ENCODE data around the gene RARA.

RARA gene

DNA sequence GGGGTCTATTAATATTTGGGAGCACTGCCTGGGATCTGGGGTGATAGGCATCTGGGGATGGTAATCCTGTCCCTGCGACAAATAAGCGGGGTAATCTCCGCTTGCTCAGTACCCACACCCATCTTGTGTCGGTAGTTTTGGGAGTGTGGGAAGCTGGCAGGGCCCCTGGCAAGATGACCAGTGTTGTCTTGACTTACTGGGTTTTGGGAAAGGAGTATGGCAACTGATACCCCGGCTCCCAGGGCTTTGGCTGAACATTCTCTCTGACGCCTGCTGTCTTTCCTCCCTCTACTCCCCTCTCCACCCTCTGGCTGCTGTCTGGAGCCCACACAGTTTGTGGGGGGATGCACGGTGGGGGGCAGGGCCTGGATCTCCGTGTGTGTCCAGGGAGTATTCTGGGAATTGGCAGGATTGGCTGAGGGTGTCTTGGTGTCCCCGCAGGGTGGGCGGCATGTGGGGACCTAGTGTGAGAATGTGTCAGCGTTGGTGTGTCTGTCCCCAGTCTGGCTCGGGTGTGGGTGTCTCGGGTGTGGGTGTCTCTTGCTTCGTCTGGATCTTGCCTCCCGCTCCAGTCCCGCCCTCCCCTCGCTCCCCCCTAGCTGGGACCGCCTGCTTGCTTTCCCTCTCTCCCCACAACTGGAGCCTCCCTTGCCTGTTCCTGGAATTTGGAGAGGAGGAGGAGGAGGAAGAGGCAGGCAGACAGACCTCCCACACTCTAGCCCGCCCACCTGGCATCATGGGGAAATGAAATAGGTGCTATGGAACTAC lies 12.0 kb downstream of the RARA start:
- Histone ChIP-seq H3K4me3 (ENCODE audit: insufficient read depth in 1 of 2, low read depth in 1 of 2, low read length in 2 of 2) (peak overlapping the region in 1 of 2 experiments; percentile 88), H3K18ac (ENCODE audit: low read depth in 1 of 2, low read length in 2 of 2) (peak overlapping the region in 1 of 2 experiments; percentile 77), H2BK5ac (ENCODE audit: low read depth, low read length, poor library complexity, severe bottlenecking) (no peak overlapping the region), H4K91ac (ENCODE audit: low read length) (peak overlapping the region; percentile 12), H3K4me1 (ENCODE audit: control insufficient read depth, insufficient read depth, low read depth, low read length) (peaks cover 70% of the 10 kb centered on the region), H2AFZ (ENCODE audit: low read depth, low read length) (no peak overlapping the region), H2BK120ac (ENCODE audit: low read depth, low read length) (no peak overlapping the region), H3K79me1 (replicated peaks; ENCODE audit: low read length, poor library complexity, severe bottlenecking) (peaks cover 18% of the 10 kb centered on the region), H3K4ac (ENCODE audit: low read depth in 1 of 2, low read length in 2 of 2) (no peak overlapping the region), H3K4me2 (ENCODE audit: low read length, poor library complexity, severe bottlenecking) (peak overlapping the region; percentile 20), H3K27me3 (ENCODE audit: control insufficient read depth in 1 of 2, insufficient read depth in 1 of 2, low read length in 2 of 2) (no peaks in the 10 kb centered on the region), H3K9ac (ENCODE audit: low read length) (peak overlapping the region; percentile 98), H3K27ac (ENCODE audit: low read length, poor library complexity, severe bottlenecking) (no peak overlapping the region), H3K9me3 (ENCODE audit: control insufficient read depth, low read length) (no peaks in the 10 kb centered on the region), H4K8ac (ENCODE audit: low read length) (peak overlapping the region; percentile 3), H2BK15ac (ENCODE audit: low read depth, poor library complexity, severe bottlenecking) (peak overlapping the region; percentile 88), H2AK5ac (ENCODE audit: low read length, severe bottlenecking) (peak overlapping the region; percentile 33), H3K36me3 (ENCODE audit: control insufficient read depth in 1 of 2, insufficient read depth in 2 of 2, low read depth in 1 of 2, low read length in 2 of 2) (no peaks in the 10 kb centered on the region), H3K23ac (ENCODE audit: low read length in 2 of 2) (peak overlapping the region in 1 of 2 experiments; percentile 46), H2BK12ac (ENCODE audit: low read length in 2 of 2) (peak overlapping the region in 1 of 2 experiments; percentile 60), H3K14ac (ENCODE audit: low read length in 2 of 2) (no peak overlapping the region)
- no peak for DNase-seq
- 84% methylated on average over 7 of the region's 19 CpGs for WGBS

DNA sequence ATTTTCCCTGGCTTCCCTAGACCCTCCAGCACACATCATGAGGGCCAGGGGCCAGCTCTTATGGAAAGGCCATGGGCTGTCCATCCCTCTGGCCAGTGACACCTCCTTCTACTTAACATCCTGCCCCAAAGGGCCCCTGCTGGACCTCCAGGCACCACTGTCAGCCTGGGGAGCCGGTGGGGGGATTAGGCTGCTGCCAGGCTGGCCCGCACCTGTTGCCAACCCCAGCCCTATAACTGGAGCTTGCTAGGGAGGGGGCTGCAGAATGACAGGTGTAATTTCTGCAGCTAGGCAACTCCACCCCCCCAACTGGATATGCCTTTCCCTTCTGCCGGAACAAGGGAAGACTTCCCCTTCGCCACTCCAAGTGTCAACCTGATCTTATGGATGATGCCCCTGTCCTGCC lies 12.5 kb downstream of the RARA start:
- Histone ChIP-seq H2BK120ac (ENCODE audit: low read depth, low read length) (peak overlapping the region; percentile 85), H3K27me3 (ENCODE audit: control insufficient read depth in 1 of 2, insufficient read depth in 1 of 2, low read length in 2 of 2) (no peaks in the 10 kb centered on the region), H3K36me3 (ENCODE audit: control insufficient read depth in 1 of 2, insufficient read depth in 2 of 2, low read depth in 1 of 2, low read length in 2 of 2) (no peaks in the 10 kb centered on the region), H2AFZ (ENCODE audit: low read depth, low read length) (no peak overlapping the region), H3K23ac (ENCODE audit: low read length in 2 of 2) (peak overlapping the region in 1 of 2 experiments; percentile 76), H3K27ac (ENCODE audit: low read length, poor library complexity, severe bottlenecking) (no peak overlapping the region), H3K79me1 (replicated peaks; ENCODE audit: low read length, poor library complexity, severe bottlenecking) (peaks cover 21% of the 10 kb centered on the region), H2AK5ac (ENCODE audit: low read length, severe bottlenecking) (peak overlapping the region; percentile 27), H2BK5ac (ENCODE audit: low read depth, low read length, poor library complexity, severe bottlenecking) (no peak overlapping the region), H2BK15ac (ENCODE audit: low read depth, poor library complexity, severe bottlenecking) (peak overlapping the region; percentile 86), H3K4me1 (ENCODE audit: control insufficient read depth, insufficient read depth, low read depth, low read length) (peaks cover 70% of the 10 kb centered on the region), H4K91ac (ENCODE audit: low read length) (peak overlapping the region; percentile 91), H3K18ac (ENCODE audit: low read depth in 1 of 2, low read length in 2 of 2) (peak overlapping the region; percentile 6 to 67), H3K14ac (ENCODE audit: low read length in 2 of 2) (no peak overlapping the region), H3K4ac (ENCODE audit: low read depth in 1 of 2, low read length in 2 of 2) (peak overlapping the region; percentile 41 to 63), H4K8ac (ENCODE audit: low read length) (peak overlapping the region; percentile 32), H3K9me3 (ENCODE audit: control insufficient read depth, low read length) (no peaks in the 10 kb centered on the region), H3K9ac (ENCODE audit: low read length) (peak overlapping the region; percentile 98), H2BK12ac (ENCODE audit: low read length in 2 of 2) (peak overlapping the region; percentile 64 to 80), H3K4me2 (ENCODE audit: low read length, poor library complexity, severe bottlenecking) (peak overlapping the region; percentile 59), H3K4me3 (ENCODE audit: insufficient read depth in 1 of 2, low read depth in 1 of 2, low read length in 2 of 2) (peak overlapping the region; percentile 15 to 88)
- 92% methylated on average over 4 of the region's 4 CpGs for WGBS
- DNase-seq: no peak

DNA sequence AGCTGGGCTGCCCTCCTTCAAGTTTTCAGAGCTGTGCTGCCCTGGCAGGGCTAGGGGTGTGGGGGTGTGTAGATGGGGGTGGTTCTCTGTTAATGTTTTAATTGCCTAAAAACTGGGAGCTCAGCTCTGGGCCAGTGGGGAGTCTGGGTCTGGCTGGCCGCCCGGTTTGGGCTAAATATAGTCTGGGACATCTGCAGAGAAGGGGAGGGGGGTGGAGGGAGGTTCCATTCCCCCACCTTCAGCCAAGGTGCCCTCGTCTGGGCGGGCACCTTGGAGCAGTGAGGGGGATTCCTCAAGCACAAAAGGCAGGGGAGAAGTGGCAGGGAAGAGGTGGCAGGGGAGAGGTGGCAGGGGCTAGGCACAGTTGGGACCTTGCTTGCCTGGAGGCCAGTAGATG lies 13.0 kb downstream of the RARA start:
- Histone ChIP-seq H2AK5ac (ENCODE audit: low read length, severe bottlenecking) (peak overlapping the region; percentile 93), H3K9me3 (ENCODE audit: control insufficient read depth, low read length) (no peaks in the 10 kb centered on the region), H2BK120ac (ENCODE audit: low read depth, low read length) (peak overlapping the region; percentile 85), H4K8ac (ENCODE audit: low read length) (peak overlapping the region; percentile 32), H2BK5ac (ENCODE audit: low read depth, low read length, poor library complexity, severe bottlenecking) (no peak overlapping the region), H3K36me3 (ENCODE audit: control insufficient read depth in 1 of 2, insufficient read depth in 2 of 2, low read depth in 1 of 2, low read length in 2 of 2) (no peaks in the 10 kb centered on the region), H3K4ac (ENCODE audit: low read depth in 1 of 2, low read length in 2 of 2) (peak overlapping the region; percentile 81 to 88), H3K4me3 (ENCODE audit: insufficient read depth in 1 of 2, low read depth in 1 of 2, low read length in 2 of 2) (peak overlapping the region; percentile 15 to 88), H3K23ac (ENCODE audit: low read length in 2 of 2) (peak overlapping the region in 1 of 2 experiments; percentile 76), H3K79me1 (replicated peaks; ENCODE audit: low read length, poor library complexity, severe bottlenecking) (peaks cover 22% of the 10 kb centered on the region), H4K91ac (ENCODE audit: low read length) (peak overlapping the region; percentile 91), H2BK15ac (ENCODE audit: low read depth, poor library complexity, severe bottlenecking) (peak overlapping the region; percentile 94), H3K4me2 (ENCODE audit: low read length, poor library complexity, severe bottlenecking) (peak overlapping the region; percentile 59), H2BK12ac (ENCODE audit: low read length in 2 of 2) (peak overlapping the region; percentile 64 to 91), H3K27ac (ENCODE audit: low read length, poor library complexity, severe bottlenecking) (peak overlapping the region; percentile 12), H3K18ac (ENCODE audit: low read depth in 1 of 2, low read length in 2 of 2) (peak overlapping the region; percentile 6 to 67), H3K9ac (ENCODE audit: low read length) (peak overlapping the region; percentile 98), H3K27me3 (ENCODE audit: control insufficient read depth in 1 of 2, insufficient read depth in 1 of 2, low read length in 2 of 2) (no peaks in the 10 kb centered on the region), H2AFZ (ENCODE audit: low read depth, low read length) (no peak overlapping the region), H3K4me1 (ENCODE audit: control insufficient read depth, insufficient read depth, low read depth, low read length) (peaks cover 70% of the 10 kb centered on the region), H3K14ac (ENCODE audit: low read length in 2 of 2) (peak overlapping the region in 1 of 2 experiments; percentile 76)
- DNase-seq: no peak
- WGBS: 49% methylated on average over 4 of the region's 4 CpGs
